Tibial nerve (tissue), 4 donors: Measurements from ENCODE around the gene PES1.

Source experiments
- CTCF ChIP-seq, 5 experiments: fragments of 200-600 bp in 3 of 5; fragments of 450-650 bp in 2 of 5; sonication (generic) in 3 of 5; IDR thresholded peaks; one replicate each; pipeline ENCODE4 v1.5.1; 2016 to 2019; ENCODE audit warnings: antibody characterized with exemption in 5 of 5, mild to moderate bottlenecking in 3 of 5, moderate library complexity in 2 of 5
- EP300 ChIP-seq, 2 donors: sonication (generic); formaldehyde crosslinking; IDR thresholded peaks; one replicate each; pipeline ENCODE4 v1.6.1; 2017; ENCODE audit warnings: antibody characterized with exemption in 2 of 2, mild to moderate bottlenecking in 1 of 2
- POLR2A ChIP-seq, 2 donors: fragments of 450-650 bp; IDR thresholded peaks; one replicate each; pipeline ENCODE4 v1.6.1; 2017; ENCODE audit warnings: antibody characterized with exemption in 2 of 2, mild to moderate bottlenecking in 2 of 2, moderate library complexity in 2 of 2

GRCh38 chr22:30575859-30576258, 15.9 kb downstream of the PES1 start:
- TF ChIP-seq CTCF (IDR thresholded peaks at IDR 0.05): no peak
- no peak for TF ChIP-seq POLR2A (IDR thresholded peaks at IDR 0.05)
- TF ChIP-seq EP300 (IDR thresholded peaks at IDR 0.05): no peak
